Panc1 (cell line): ENCODE results near the gene NR3C1. TPM values are rescaled to one million over a fixed set of nuclear protein-coding genes. Genes with fewer than 3 reads are reported as not detected.

Experiments
- ATAC-seq: fragments of 200-7000 bp; cut with Tn5 transposase; 2 replicates; pipeline ENCODE4 v1.9.1; 2020; ENCODE audit warnings: mild to moderate bottlenecking, moderate library complexity
- BruUV-seq: library from RNA; stranded (reverse); fragments of 400-500 nt; replicated peaks from 2 replicates; lab custom pipeline; 2021; lab: Mats Ljungman, UMichigan
- CTCF ChIA-PET: fragments of 300-600 bp; sonication (Branson Sonifier 250); formaldehyde crosslinking; loops from one replicate; lab custom pipeline; 2022; ENCODE audit warnings: antibody characterized with exemption; lab: Charles Lee
- POLR2A ChIA-PET: fragments of 300-600 bp; sonication (Branson Sonifier 250); formaldehyde crosslinking; loops from one replicate; lab custom pipeline; 2022; ENCODE audit warnings: antibody characterized with exemption; lab: Charles Lee
- DNase-seq: peaks from one replicate; pipeline ENCODE4 v3.0.0-alpha.2; 2010; ENCODE audit warnings: low read depth, low spot score
- H3K27ac ChIP-seq: 2 replicates; pipeline ENCODE4 v1.5.1; 2011; ENCODE audit warnings: mild to moderate bottlenecking, low read length, inconsistent platforms
- H3K27me3 ChIP-seq: fragments of 200-500 bp; sonication (Bioruptor generic); 2 replicates; pipeline ENCODE4 v1.6.0; 2014; ENCODE audit warnings: low read length, inconsistent platforms; ENCODE audit not compliant: control insufficient read depth, insufficient read depth
- H3K36me3 ChIP-seq: fragments of 200-500 bp; sonication (Bioruptor generic); 2 replicates; pipeline ENCODE4 v1.5.1; 2014; ENCODE audit warnings: inconsistent platforms, mild to moderate bottlenecking, low read length, moderate library complexity; ENCODE audit not compliant: control insufficient read depth, insufficient read depth
- H3K4me1 ChIP-seq: 2 replicates; pipeline ENCODE4 v1.5.1; 2011; ENCODE audit warnings: inconsistent platforms, mild to moderate bottlenecking, low read length, moderate library complexity; ENCODE audit not compliant: control insufficient read depth, insufficient read depth
- H3K4me3 ChIP-seq, 2 experiments: 2 replicates each; pipeline ENCODE4 v1.5.1; 2011 to 2012; ENCODE audit warnings: low read depth in 2 of 2, low read length in 2 of 2, mild to moderate bottlenecking in 2 of 2, inconsistent platforms in 1 of 2, moderate library complexity in 1 of 2
- H3K9me3 ChIP-seq: fragments of 200-500 bp; sonication (Bioruptor generic); 2 replicates; pipeline ENCODE4 v1.5.1; 2014; ENCODE audit warnings: low read depth, mild to moderate bottlenecking, inconsistent platforms, low read length, moderate library complexity; ENCODE audit not compliant: control insufficient read depth, insufficient read depth
- POLR2AphosphoS5 ChIP-seq: IDR thresholded peaks from 2 replicates; pipeline ENCODE4 v1.6.1; 2012; ENCODE audit warnings: mild to moderate bottlenecking, low read depth, low read length, moderate library complexity
- SIN3A ChIP-seq: IDR thresholded peaks from 2 replicates; pipeline ENCODE4 v1.6.1; 2012; ENCODE audit warnings: low read depth, mild to moderate bottlenecking, low read length, moderate library complexity, borderline replicate concordance; ENCODE audit not compliant: insufficient read depth
- TCF7L2 ChIP-seq: IDR thresholded peaks from 2 replicates; pipeline ENCODE4 v1.6.1; 2011; ENCODE audit warnings: mild to moderate bottlenecking, low read depth, low read length, inconsistent platforms
- in situ Hi-C: cut with HindIII; loops from 2 replicates; pipeline ENCODE4 v1.10.0; 2016; ENCODE audit warnings: low sequenced_read_pairs, low pct_unique_long_range_greater_than_20kb
- intact Hi-C: fragments of 100-400 bp; cut with micrococcal nuclease; formaldehyde crosslinking; loops from one replicate; pipeline ENCODE4 v1.10.0; 2022; ENCODE audit not compliant: unreplicated experiment
- total RNA-seq: library from RNA; stranded (reverse); gene quantifications from one replicate; pipeline ENCODE4 v1.2.1, GENCODE V29; 2021; ENCODE audit not compliant: unreplicated experiment
- TF ChIP-seq, protein P1 (sequence below): fragments of 450-650 bp; IDR thresholded peaks from 2 replicates; pipeline ENCODE4 v1.5.1; 2017; ENCODE audit warnings: mild to moderate bottlenecking
- TF ChIP-seq, protein P2 (sequence below), 2 experiments: IDR thresholded peaks; 2 replicates each; pipeline ENCODE4 v1.6.1; 2011 to 2012; ENCODE audit warnings: low read depth in 2 of 2, control low read depth in 1 of 2, low read length in 1 of 2, mild to moderate bottlenecking in 1 of 2, moderate library complexity in 1 of 2; ENCODE audit not compliant: insufficient read depth in 1 of 2

Gene NR3C1
- total RNA-seq, 1 experiment from 2014 or later: 52.6 TPM

DNA sequence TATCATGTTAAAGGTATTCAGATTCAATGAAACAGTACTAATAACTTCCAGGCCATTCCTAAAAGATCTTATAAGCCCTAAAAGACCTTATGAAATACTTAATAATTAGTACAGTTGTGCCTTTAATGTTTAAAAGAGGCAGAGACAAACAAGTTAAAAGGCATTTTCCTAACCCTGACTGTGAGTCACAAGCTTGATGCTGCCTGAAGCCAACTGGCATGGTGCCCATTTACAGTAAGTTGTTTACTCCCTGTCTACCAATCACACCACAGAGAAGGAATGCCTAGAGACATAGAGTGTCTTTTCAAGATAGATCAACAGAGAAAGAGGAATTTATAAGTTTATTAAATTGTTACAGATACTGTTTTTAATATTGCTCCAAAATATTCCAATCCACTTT lies 47.8 kb downstream of the NR3C1 start:
- ATAC-seq (peak; percentile 94), DNase-seq (peak; percentile 72)
- in situ Hi-C loops (no loop called here), intact Hi-C loops (no loop called here)
- no peak overlapping the region for H3K4me3 ChIP-seq
- peak overlapping the region; percentile 60 for H3K27ac ChIP-seq
- no peaks in the 10 kb centered on the region for H3K9me3 ChIP-seq
- no peaks in the 10 kb centered on the region for H3K36me3 ChIP-seq
- H3K27me3 ChIP-seq: no peaks in the 10 kb centered on the region
- H3K4me1 ChIP-seq: peaks cover 66% of the 10 kb centered on the region
- ChIA-PET CTCF (no interaction called here), POLR2A (no interaction called here)
- TF ChIP-seq, protein P1, sequence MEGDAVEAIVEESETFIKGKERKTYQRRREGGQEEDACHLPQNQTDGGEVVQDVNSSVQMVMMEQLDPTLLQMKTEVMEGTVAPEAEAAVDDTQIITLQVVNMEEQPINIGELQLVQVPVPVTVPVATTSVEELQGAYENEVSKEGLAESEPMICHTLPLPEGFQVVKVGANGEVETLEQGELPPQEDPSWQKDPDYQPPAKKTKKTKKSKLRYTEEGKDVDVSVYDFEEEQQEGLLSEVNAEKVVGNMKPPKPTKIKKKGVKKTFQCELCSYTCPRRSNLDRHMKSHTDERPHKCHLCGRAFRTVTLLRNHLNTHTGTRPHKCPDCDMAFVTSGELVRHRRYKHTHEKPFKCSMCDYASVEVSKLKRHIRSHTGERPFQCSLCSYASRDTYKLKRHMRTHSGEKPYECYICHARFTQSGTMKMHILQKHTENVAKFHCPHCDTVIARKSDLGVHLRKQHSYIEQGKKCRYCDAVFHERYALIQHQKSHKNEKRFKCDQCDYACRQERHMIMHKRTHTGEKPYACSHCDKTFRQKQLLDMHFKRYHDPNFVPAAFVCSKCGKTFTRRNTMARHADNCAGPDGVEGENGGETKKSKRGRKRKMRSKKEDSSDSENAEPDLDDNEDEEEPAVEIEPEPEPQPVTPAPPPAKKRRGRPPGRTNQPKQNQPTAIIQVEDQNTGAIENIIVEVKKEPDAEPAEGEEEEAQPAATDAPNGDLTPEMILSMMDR: no peak
- TF ChIP-seq TCF7L2 (peak; percentile 72), POLR2AphosphoS5 (peak; percentile 61; the same call in 1 of the 2 replicates)
- no TSS peak for BruUV-seq

DNA sequence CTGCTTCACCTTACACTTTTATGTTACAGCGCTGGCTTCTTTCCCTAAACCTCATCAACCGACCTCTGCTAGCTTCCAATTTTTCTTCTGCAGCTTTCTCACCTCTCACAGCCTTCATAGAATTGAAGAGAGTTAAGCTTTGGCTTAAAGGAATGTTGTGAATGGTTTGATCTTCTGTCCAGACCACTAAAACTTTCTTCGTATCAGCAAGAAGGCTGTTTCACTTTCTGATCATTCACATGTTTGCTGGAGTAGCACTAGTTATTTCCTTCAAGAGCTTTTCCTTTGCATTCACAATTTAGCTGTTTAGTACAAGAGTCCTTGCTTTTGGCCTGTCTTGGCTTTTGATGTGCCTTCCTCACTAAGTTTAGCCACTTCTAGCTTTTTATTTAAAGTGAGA lies 49.5 kb downstream of the NR3C1 start:
- Histone ChIP-seq H3K27ac (peak overlapping the region; percentile 66), H3K27me3 (no peaks in the 10 kb centered on the region), H3K4me1 (peaks cover 65% of the 10 kb centered on the region), H3K9me3 (no peaks in the 10 kb centered on the region), H3K36me3 (no peaks in the 10 kb centered on the region), H3K4me3 (no peak overlapping the region)
- ATAC-seq (no peak), DNase-seq (no peak)
- POLR2A ChIA-PET: no interaction called here
- in situ Hi-C loops: no loop called here
- intact Hi-C loops: no loop called here
- TF ChIP-seq, protein P2, sequence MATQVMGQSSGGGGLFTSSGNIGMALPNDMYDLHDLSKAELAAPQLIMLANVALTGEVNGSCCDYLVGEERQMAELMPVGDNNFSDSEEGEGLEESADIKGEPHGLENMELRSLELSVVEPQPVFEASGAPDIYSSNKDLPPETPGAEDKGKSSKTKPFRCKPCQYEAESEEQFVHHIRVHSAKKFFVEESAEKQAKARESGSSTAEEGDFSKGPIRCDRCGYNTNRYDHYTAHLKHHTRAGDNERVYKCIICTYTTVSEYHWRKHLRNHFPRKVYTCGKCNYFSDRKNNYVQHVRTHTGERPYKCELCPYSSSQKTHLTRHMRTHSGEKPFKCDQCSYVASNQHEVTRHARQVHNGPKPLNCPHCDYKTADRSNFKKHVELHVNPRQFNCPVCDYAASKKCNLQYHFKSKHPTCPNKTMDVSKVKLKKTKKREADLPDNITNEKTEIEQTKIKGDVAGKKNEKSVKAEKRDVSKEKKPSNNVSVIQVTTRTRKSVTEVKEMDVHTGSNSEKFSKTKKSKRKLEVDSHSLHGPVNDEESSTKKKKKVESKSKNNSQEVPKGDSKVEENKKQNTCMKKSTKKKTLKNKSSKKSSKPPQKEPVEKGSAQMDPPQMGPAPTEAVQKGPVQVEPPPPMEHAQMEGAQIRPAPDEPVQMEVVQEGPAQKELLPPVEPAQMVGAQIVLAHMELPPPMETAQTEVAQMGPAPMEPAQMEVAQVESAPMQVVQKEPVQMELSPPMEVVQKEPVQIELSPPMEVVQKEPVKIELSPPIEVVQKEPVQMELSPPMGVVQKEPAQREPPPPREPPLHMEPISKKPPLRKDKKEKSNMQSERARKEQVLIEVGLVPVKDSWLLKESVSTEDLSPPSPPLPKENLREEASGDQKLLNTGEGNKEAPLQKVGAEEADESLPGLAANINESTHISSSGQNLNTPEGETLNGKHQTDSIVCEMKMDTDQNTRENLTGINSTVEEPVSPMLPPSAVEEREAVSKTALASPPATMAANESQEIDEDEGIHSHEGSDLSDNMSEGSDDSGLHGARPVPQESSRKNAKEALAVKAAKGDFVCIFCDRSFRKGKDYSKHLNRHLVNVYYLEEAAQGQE (IDR thresholded peaks at IDR 0.05; ENCODE audit: insufficient read depth in 1 of 2, low read depth in 2 of 2, low read length in 1 of 2): no peak
- TF ChIP-seq POLR2AphosphoS5 (no peak), TCF7L2 (no peak)
- BruUV-seq: no TSS peak
- CTCF ChIA-PET: no interaction called here

DNA sequence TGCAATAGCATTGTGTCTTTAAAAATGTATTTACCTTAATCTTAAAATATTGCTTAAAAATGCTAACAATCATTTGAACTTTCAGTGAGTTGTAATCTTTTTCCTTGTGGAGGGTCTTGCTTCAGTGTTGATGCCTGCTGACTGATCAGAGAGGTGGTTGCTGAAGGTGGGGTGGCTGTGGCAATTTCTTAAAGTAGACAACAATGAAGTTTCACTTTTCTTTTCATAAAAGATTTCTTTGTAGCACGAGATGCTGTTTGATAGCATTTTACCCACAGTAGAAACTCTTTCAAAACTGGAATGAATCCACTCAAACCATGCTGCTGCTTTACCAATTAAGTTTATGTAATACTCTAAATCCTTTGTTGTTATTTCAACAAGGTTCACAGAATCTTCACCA lies 50.8 kb downstream of the NR3C1 start:
- Histone ChIP-seq H3K36me3 (no peaks in the 10 kb centered on the region), H3K4me1 (peaks cover 70% of the 10 kb centered on the region), H3K27me3 (no peaks in the 10 kb centered on the region), H3K27ac (no peak overlapping the region; the same call in 1 of the 2 replicates), H3K9me3 (no peaks in the 10 kb centered on the region), H3K4me3 (no peak overlapping the region)
- in situ Hi-C loops: no loop called here
- TF ChIP-seq, protein P1: no peak
- TF ChIP-seq POLR2AphosphoS5 (no peak), TCF7L2 (no peak), SIN3A (no peak)
- TF ChIP-seq, protein P2 (IDR thresholded peaks at IDR 0.05; ENCODE audit: insufficient read depth in 1 of 2, low read depth in 2 of 2, low read length in 1 of 2): no peak
- CTCF ChIA-PET: no interaction called here
- POLR2A ChIA-PET: no interaction called here
- intact Hi-C loops: no loop called here
- DNase-seq: no peak
- BruUV-seq: no TSS peak
- no peak for ATAC-seq
